Prostate gland (tissue), 2 donors: ENCODE measurements around the gene HNRNPA3.

Source experiments
- CTCF ChIP-seq, 4 experiments: fragments of 200-600 bp in 2 of 4; fragments of 450-650 bp in 2 of 4; sonication (generic) in 2 of 4; IDR thresholded peaks; 1 replicate in 3 of 4; 2 replicates in 1 of 4; pipeline ENCODE4 v1.5.1; 2016 to 2019; ENCODE audit warnings: antibody characterized with exemption in 4 of 4, mild to moderate bottlenecking in 2 of 4, moderate library complexity in 2 of 4
- POLR2A ChIP-seq: fragments of 450-650 bp; IDR thresholded peaks from one replicate; pipeline ENCODE4 v1.6.1; 2016; ENCODE audit warnings: antibody characterized with exemption, mild to moderate bottlenecking

- TF ChIP-seq CTCF (IDR thresholded peaks at IDR 0.05) (no peak), POLR2A (no peak)
These were observed 37.9 kb downstream of the HNRNPA3 start for GRCh38 chr2:177250461-177250860.
